OCI-LY1 (cell line): Measurements from ENCODE around the gene TTC28.

Experiments
- H2AFZ ChIP-seq: fragments of 200-600 bp; sonication (generic), shearing (Covaris generic); 2 replicates; pipeline ENCODE4 v1.6.0; 2014; ENCODE audit warnings: antibody characterized with exemption, mild to moderate bottlenecking, low read length
- H3F3A ChIP-seq: fragments of 200-600 bp; sonication (generic), shearing (Covaris generic); 2 replicates; pipeline ENCODE4 v1.6.0; 2014; ENCODE audit warnings: mild to moderate bottlenecking, antibody characterized with exemption, low read length, moderate library complexity; ENCODE audit not compliant: insufficient read depth
- H3K27ac ChIP-seq: fragments of 200-600 bp; sonication (generic); 2 replicates; pipeline ENCODE4 v1.5.1; 2014; ENCODE audit warnings: low read length, mixed run types, mild to moderate bottlenecking, low read depth; ENCODE audit not compliant: poor library complexity, severe bottlenecking
- H3K27me3 ChIP-seq: fragments of 200-600 bp; sonication (generic); 2 replicates; pipeline ENCODE4 v1.6.0; 2014; ENCODE audit warnings: antibody characterized with exemption, mild to moderate bottlenecking, low read length, moderate library complexity; ENCODE audit not compliant: insufficient read depth
- H3K36me3 ChIP-seq: fragments of 200-600 bp; sonication (generic); 2 replicates; pipeline ENCODE4 v1.6.1; 2014; ENCODE audit warnings: mild to moderate bottlenecking, antibody characterized with exemption, low read length, moderate library complexity, mixed read lengths; ENCODE audit not compliant: insufficient read depth
- H3K4me1 ChIP-seq: fragments of 200-600 bp; sonication (generic); 2 replicates; pipeline ENCODE4 v1.5.1; 2014; ENCODE audit warnings: mild to moderate bottlenecking, low read length, moderate library complexity; ENCODE audit not compliant: insufficient read depth, severe bottlenecking
- H3K4me2 ChIP-seq: fragments of 200-600 bp; sonication (generic), shearing (Covaris generic); 2 replicates; pipeline ENCODE4 v1.6.1; 2014; ENCODE audit warnings: low read length
- H3K4me3 ChIP-seq: fragments of 200-600 bp; sonication (generic); 2 replicates; pipeline ENCODE4 v1.5.1; 2014; ENCODE audit warnings: low read length, low read depth, mild to moderate bottlenecking, mixed read lengths; ENCODE audit not compliant: poor library complexity, severe bottlenecking
- H3K79me2 ChIP-seq: fragments of 200-600 bp; shearing (Covaris generic); 2 replicates; pipeline ENCODE4 v1.6.1; 2016; ENCODE audit warnings: mixed run types, low read length, mixed read lengths; ENCODE audit not compliant: insufficient read depth
- H3K9ac ChIP-seq: fragments of 200-600 bp; sonication (generic), shearing (Covaris generic); 2 replicates; pipeline ENCODE4 v1.6.1; 2014; ENCODE audit warnings: mild to moderate bottlenecking, low read length, mixed read lengths
- H3K9me2 ChIP-seq: fragments of 200-600 bp; sonication (generic), shearing (Covaris generic); 2 replicates; pipeline ENCODE4 v1.6.1; 2014; ENCODE audit warnings: low read depth, mild to moderate bottlenecking, low read length, mixed read lengths
- H3K9me3 ChIP-seq: fragments of 200-600 bp; shearing (Covaris generic); 2 replicates; pipeline ENCODE4 v1.6.1; 2014; ENCODE audit warnings: low read length, mixed read lengths
- H4K20me1 ChIP-seq: fragments of 200-600 bp; sonication (generic), shearing (Covaris generic); 2 replicates; pipeline ENCODE4 v1.6.0; 2016; ENCODE audit warnings: mild to moderate bottlenecking, low read length; ENCODE audit not compliant: insufficient read depth
- EZH2 ChIP-seq: fragments of 200-600 bp; sonication (generic), shearing (Covaris generic); IDR thresholded peaks from 2 replicates; pipeline ENCODE4 v1.8.0; 2017; ENCODE audit warnings: borderline replicate concordance, mixed run types, mild to moderate bottlenecking, antibody characterized with exemption, low read length, moderate library complexity, mixed read lengths
- TF ChIP-seq, protein P1 (sequence below): fragments of 200-600 bp; sonication (generic), shearing (Covaris generic); IDR thresholded peaks from 2 replicates; pipeline ENCODE4 v1.5.1; 2017; ENCODE audit warnings: mild to moderate bottlenecking, antibody characterized with exemption, low read length, moderate library complexity, mixed read lengths

The TTC28 gene

DNA sequence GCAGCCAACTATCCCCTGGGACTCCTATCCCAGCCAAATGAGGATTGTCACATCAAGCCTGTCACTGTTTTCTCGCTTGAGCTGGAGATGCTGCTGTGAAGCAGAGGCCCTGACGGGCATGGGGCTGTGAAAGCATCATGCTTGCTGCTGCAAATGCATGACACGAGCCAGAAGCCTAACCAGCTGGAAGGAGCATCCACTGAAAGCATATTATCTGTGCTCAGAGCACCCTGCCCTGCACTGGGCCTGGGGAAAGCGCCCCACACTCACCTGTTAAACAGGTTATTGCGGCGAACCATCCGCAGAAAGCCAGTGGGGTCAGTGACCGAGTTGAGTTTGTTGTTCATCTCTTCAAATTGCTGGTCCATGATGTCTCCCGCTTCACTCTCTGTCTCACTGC lies 649.7 kb downstream of the TTC28 start:
- H3K36me3 ChIP-seq = no peaks in the 10 kb centered on the region

DNA sequence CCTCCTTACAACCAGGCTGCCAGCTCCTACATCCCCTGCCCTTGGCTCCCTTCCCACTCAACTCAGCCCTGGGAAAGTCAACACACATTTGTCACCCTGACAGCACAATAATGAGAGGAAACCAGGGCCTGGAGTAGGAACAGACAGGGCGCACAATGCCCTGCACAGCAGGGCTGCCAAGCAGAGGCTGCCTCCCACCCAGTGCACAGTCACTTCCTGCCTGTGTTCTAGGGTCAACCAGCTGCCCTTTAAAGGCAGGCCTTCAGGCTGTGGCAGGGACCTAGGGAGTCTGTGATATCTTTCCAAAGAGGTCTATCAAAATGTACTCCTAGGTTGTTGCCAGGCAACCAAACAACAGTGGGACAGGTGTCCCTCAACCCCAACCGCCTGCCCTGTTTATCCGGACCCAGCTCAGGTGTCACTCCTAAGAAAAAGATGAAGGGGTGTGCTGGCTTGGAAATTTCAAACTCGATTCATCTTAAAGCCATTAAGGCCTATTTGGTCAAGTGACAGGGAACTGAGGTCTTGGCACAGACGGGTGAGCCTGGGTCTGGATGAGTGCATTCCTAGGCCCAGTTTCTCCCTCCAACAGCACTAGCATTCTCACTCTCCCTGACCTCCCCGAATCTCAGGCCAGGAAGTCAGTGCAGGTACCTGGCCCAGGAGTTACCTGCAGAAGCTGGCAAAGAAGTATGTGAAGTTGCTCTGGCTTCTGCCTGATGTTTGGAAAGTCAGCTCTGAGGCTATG lies 650.3 kb downstream of the TTC28 start:
- no peaks in the 10 kb centered on the region for H3K4me1 ChIP-seq
- H3F3A ChIP-seq = no peaks in the 10 kb centered on the region
- H3K79me2 ChIP-seq = no peaks in the 10 kb centered on the region
- H3K9me2 ChIP-seq = no peaks in the 10 kb centered on the region
- no peak overlapping the region for H3K9ac ChIP-seq
- H3K27ac ChIP-seq = no peak overlapping the region
- no peaks in the 10 kb centered on the region for H4K20me1 ChIP-seq
- no peaks in the 10 kb centered on the region for H3K9me3 ChIP-seq
- no peaks in the 10 kb centered on the region for H3K27me3 ChIP-seq
- no peak for TF ChIP-seq EZH2
- TF ChIP-seq, protein P1, sequence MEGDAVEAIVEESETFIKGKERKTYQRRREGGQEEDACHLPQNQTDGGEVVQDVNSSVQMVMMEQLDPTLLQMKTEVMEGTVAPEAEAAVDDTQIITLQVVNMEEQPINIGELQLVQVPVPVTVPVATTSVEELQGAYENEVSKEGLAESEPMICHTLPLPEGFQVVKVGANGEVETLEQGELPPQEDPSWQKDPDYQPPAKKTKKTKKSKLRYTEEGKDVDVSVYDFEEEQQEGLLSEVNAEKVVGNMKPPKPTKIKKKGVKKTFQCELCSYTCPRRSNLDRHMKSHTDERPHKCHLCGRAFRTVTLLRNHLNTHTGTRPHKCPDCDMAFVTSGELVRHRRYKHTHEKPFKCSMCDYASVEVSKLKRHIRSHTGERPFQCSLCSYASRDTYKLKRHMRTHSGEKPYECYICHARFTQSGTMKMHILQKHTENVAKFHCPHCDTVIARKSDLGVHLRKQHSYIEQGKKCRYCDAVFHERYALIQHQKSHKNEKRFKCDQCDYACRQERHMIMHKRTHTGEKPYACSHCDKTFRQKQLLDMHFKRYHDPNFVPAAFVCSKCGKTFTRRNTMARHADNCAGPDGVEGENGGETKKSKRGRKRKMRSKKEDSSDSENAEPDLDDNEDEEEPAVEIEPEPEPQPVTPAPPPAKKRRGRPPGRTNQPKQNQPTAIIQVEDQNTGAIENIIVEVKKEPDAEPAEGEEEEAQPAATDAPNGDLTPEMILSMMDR = no peak
- H2AFZ ChIP-seq = no peak overlapping the region
- H3K4me3 ChIP-seq = no peak overlapping the region
- no peak overlapping the region for H3K4me2 ChIP-seq
- no peaks in the 10 kb centered on the region for H3K36me3 ChIP-seq

More for the DNA sequence above, 649.7 kb downstream of the TTC28 start:
- Histone ChIP-seq H3K9ac (no peak overlapping the region), H3K9me2 (no peaks in the 10 kb centered on the region), H2AFZ (no peak overlapping the region), H3K27me3 (no peaks in the 10 kb centered on the region), H3K79me2 (no peaks in the 10 kb centered on the region), H3K4me3 (no peak overlapping the region), H3F3A (no peaks in the 10 kb centered on the region), H4K20me1 (no peaks in the 10 kb centered on the region), H3K9me3 (no peaks in the 10 kb centered on the region), H3K4me2 (no peak overlapping the region), H3K4me1 (no peaks in the 10 kb centered on the region), H3K27ac (no peak overlapping the region)
- TF ChIP-seq, protein P1 = no peak
- TF ChIP-seq EZH2 = no peak

DNA sequence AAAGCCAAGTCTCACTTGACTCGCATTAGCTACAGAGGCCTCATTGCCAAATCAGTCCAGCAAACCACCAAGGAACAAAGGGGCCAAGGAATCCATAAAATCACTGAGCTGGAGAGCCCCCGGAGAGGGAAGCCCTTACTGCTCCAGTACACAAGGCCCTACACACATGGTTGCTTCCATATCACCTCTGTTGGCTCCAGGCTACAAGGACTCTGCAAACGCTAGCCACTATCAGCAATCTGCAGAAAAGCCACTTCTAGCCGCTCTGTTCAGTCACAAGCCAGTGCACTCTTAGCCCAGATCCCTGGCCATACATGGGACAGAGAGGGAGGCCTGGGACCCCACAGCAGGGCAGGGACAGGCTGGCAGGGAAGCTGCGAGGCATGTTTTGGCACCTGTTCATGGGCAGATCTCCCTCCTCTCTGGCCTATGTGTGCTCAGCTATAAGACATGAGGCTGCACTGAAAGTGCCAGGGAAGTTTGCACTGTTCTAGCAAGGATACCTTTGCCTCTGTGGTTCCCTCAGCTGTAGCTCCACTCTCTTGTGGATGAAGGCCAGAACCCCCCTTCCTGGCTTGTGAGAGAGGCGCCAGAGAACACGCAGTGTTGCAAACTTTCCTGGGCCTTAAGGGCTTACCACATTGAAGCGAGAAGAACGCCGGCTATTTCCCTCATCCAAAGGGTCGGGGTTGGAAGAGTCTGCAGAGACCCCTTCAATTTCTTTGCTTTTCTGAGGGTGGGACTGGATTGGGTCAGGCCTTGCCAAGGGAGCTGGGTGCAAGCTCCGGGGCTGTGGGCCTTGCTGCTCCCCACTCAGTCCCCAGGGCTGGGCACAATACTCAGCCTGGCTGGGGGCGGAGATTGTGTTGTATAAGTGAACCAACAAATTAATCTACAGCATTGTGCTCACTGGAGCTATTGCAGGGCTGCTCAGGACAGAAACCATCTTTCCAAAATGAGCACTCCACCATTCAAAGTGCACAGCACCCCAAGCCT lies 651.9 kb downstream of the TTC28 start:
- H3K4me2 ChIP-seq = no peak overlapping the region
- no peak for TF ChIP-seq EZH2
- TF ChIP-seq, protein P1 = no peak
- H3K9ac ChIP-seq = no peak overlapping the region
- H3K27me3 ChIP-seq = no peaks in the 10 kb centered on the region
- H3K9me2 ChIP-seq = no peaks in the 10 kb centered on the region
- H3K9me3 ChIP-seq = no peaks in the 10 kb centered on the region
- H2AFZ ChIP-seq = no peak overlapping the region
- no peaks in the 10 kb centered on the region for H4K20me1 ChIP-seq
- no peak overlapping the region for H3K4me3 ChIP-seq
- no peaks in the 10 kb centered on the region for H3K79me2 ChIP-seq
- no peak overlapping the region for H3K27ac ChIP-seq
- H3F3A ChIP-seq = no peaks in the 10 kb centered on the region
- no peaks in the 10 kb centered on the region for H3K36me3 ChIP-seq
- no peaks in the 10 kb centered on the region for H3K4me1 ChIP-seq
